HG02840 (cell line): ENCODE results near the gene FGR.

Experiments
- ATAC-seq: cut with Tn5 transposase; IDR thresholded peaks from one replicate; pipeline ENCODE4 v1.9.1; 2021; ENCODE audit warnings: mild to moderate bottlenecking, moderate library complexity, moderate number of reproducible peaks; ENCODE audit not compliant: unreplicated experiment, low FRiP score

Gene FGR

DNA sequence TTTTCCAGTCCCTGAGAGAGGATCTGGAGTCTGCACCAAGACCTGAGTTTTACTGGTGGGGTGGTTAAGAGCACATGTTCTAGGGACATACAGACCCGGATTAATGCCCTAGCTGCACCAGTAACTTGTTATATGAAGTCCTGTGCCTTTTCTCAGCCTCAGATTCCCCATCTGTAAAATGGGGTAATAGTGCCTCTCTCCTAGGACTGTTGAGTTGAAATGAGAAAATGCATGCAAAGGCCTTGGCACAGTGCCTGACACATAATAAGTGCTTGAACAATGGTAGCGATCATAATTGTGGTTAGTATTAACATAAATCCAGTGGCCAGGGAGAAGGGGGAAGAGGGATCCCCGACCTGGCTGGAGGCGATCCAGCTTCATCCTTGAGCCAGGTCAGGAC is 43.4 kb downstream of the FGR start:
- ATAC-seq = no peak

DNA sequence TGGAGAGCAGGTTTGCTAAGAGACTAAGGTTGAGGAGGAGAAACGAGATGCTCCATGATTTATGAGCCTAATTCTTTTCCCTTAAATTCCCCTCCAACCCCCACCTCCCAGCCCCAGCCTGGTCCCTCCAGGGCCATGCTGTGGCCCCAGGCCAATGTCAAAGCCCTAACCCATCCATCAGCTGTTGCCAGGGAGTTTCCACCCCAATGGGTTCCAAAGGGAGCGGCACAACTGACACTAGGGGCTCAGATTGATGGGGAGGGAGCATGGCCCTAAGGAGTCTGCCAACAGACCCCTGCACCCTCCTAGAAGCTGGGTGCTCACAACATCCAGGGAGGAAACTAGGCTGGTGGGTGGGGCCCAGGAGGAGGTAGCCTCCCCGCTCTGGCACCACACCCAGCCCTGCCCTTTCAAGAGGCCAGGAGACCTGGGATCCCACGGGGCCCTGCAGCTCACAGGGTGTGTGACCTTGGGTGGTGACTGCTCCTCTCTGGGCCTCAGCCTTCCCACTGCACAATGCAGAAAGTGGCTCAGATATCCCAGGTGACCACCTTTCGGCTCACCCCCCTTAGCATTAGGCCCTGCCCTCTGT is 44.0 kb downstream of the FGR start:
- ATAC-seq = no peak

DNA sequence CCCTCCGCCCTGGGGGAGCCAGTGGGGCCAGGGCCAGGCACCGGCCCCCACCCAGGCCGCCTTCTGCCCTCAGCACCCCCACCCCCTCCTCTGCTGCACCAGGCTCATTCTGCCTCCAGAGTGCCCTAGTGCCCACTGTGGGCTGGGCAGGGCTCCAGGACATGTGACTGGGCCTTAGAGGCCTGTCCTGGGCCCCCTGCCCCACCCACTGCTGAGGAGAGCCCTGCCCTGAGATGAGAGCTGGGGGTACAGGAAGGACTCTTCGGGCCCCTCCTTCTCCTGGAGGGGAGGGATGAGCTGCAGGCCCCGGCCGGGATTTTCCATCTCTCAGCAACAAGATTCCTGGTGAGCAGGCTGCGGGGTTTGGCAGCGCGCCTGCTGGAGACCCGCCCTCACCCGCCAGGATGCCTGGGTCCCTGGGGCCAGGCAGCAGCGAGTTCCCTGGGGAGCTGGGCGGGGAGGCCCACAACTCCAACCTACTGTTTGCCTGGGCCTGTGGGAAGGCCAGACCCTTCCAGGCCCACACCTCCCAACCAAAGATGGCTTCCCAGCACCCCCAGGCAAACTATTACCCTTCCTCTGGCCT is 45.1 kb downstream of the FGR start:
- no peak for ATAC-seq

DNA sequence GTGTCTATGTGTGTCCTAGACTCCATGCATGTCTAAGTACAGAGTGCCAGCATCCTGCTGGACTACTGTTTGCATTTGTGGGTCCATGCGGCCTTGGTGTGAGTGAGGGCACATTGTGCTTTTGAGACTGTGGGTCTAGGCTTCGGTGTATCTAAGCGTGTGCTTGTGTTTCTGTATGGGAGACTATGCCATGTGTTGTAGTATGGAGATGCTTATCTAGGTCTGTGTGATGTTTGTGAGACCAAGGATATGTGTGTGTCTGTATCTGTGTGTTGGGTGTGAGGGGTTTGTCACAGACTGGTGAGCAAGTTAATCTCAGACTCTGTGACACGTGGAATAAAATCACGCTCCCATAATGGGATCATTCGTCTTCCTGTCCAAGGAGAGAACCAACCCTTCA is 45.5 kb downstream of the FGR start:
- ATAC-seq = no peak

DNA sequence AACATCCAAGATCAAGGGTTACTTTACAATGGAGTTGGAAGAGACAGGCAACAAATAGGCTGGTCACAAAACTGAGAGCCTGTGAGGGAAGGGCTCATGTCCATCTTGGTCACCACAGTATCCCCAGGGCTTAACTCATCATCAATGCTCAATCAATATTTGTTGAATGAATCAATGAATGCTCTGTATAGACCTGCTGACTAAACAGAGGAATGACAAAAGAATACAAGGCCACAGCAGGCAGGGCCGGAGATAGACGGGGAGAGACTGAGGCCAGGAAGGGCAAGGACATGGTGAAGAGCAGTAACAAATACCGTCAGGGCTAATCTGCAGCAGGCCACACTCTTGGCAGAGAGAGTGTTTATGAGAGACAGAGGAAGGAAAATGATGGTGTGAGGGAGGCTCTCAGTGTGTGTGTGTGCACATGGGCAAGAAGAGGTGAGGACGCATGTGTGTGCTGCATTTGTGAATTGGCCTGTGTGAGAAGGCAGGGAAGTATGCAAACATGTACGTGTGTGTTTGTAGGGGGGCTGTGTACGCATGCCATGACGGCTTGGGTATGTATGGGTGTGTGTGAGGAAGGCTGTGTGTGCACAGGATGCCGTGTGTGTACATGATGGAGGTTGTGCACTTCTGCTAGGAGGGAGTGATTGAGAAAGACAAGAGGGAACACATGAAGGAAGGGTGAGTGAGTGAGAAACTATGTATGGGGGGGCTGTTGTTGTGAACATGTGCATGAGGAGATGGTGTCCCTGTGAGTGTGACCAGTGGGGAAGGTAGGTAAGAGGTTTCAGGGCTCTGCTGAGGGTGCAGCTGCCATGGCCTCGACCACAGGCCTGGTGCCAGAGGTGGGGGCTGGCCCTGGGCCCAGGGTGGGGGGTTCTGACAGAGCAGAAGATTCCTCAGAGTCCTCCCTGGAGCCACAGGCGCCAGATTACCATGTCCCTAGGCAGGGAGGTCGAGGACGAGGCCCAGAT is 46.4 kb downstream of the FGR start:
- no peak for ATAC-seq

DNA sequence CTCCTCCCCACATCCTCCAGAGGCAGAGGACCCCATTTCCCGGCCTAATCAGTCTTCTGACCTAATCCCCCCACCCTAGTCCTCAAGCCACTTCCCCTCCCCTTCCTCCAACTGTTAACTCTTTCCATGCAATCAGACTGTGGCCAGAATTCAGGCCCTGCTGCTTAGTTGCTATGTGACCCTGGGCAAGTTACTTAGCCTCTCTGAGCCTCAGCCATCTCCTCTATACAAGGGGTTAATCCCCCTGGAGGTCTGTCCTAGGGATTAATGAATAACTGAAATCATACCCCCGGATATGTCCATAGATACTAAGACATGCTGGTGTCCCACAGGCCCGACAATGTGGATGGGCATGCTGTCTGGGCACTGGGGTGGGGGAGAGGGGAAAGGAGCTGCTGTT is 49.3 kb downstream of the FGR start:
- no peak for ATAC-seq

DNA sequence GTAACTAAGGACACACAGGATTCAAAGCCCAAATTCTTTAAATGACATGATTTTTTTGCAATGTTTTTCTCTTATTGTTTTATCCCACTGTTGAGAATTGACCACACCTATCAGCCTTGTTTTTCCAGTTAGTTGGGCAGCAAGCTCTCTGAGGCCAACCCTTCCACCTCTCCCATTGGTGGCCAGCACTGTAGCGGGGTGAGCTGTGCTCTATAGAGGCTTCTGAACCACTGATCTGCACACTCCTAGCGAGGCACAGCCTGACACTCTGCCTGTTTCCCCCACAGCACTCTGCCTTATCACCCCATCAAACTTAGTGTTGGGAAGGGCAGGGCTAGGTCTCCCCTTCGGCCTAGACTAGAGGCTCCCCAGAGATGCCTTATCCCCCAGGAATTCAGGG is 50.5 kb downstream of the FGR start:
- ATAC-seq = no peak

DNA sequence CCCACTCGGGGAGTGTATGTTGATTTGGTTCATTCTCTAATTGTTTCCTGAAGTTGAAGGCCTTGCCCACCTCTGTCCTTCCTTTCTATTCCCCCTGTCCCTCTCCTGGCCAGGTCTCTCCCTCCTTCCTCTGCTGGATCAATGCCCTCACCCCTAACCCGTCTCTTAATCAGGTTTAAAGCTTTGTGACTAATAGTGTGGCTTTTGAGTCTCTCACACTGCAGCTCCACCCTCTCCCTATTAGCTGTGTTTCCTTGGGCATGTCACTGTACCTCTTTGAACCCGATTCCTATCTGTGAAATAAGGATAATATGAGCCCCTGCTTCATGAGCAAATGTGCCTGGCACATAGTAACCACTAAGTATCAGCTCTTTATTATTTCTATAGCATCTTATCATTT is 51.5 kb downstream of the FGR start:
- ATAC-seq = no peak

DNA sequence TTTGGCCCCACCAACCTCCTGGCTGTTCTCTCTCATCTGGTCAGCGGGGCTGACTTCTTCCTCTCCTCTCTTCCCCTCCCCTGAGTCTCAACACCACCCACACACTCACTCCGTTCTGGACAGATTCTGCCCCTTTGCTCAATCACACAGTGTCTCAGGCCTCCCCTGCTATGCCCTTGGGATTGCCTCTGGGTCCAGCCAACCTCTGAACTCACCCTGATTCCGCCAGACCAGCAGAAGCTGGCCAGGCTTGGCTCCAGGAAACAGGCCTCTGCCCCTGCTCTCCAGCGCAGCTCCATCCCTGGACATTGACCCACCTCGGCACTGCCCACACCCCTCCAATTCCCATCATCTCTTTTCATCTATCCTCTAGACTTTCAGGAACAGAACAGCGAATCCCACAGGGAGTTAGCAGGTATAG is 53.2 kb downstream of the FGR start:
- ATAC-seq = no peak

DNA sequence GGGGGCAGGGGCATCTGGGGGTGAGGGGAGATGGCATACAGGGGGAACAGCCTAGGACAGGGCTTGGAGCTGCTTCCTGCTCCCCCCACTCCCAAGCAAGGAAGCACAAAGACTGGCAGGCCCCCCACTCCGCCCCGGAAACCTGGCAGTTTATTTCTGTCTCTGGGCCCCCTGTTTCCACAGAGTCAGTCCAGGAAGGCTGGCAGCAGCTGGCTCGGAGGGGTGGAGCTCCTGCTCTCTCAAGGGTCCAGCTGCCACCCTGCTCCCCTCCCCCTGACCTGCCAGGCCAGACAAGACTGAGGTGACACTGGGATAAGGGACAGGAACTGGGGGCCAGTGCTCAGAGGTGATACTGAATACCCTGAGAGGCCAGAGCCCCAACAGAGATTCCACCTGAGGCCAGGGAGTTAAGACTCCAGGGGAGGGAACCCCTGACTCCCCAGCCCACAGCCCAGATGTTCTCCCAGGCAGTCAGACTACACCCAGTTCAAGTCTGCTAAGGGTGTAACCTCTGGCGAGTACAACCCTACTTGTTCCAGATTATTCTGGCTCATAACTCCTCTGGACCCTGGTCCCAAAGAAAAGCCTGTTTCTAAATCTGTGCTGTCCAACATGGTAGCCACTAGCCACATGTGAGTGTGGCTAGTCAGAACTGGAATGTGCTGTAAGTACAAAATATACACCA is 57.3 kb downstream of the FGR start:
- no peak for ATAC-seq

DNA sequence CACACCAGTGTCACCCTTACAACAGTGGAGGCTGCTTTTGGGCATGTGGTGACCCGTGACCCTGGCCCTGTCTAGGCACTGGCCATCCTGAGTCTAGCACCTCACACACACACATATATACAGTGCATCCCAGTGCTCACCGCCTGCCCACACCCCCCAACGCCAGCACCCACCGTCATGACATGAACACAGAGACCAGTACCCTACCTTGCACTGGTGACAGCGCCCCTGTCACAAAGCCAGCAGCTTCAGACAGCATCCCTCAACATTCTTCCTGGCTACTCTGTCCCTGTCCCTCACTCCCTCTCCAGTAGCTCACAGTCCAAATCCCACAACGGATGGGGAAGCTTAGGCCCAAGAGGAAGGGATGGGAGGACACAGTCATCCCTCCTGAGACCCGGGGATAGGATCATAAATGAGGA is 58.2 kb downstream of the FGR start:
- ATAC-seq = no peak

DNA sequence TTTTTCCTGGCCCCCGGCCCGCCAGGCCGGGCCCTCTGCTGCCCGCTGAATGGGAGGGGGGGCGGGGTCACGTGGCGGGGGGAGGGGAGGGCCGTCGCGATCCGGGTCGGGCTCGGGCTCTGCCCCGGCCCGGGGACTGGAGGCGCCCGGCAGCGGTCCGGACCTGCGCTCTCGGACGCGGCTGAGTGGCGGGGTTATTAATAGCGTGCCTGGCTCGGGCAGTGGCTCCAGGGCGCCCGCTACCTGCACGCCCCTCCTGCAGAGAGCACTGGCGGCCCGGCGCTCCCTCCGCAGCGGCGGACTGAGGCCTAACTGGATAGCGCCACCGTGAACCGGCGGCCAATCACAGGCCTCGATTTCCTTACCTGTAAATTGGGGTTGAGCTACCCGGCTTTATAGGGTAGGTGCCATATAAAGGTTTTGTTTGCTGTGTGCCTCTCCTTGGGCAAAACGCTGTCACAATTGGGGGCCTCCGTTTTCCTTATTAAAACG is 59.1 kb downstream of the FGR start:
- ATAC-seq = no peak

DNA sequence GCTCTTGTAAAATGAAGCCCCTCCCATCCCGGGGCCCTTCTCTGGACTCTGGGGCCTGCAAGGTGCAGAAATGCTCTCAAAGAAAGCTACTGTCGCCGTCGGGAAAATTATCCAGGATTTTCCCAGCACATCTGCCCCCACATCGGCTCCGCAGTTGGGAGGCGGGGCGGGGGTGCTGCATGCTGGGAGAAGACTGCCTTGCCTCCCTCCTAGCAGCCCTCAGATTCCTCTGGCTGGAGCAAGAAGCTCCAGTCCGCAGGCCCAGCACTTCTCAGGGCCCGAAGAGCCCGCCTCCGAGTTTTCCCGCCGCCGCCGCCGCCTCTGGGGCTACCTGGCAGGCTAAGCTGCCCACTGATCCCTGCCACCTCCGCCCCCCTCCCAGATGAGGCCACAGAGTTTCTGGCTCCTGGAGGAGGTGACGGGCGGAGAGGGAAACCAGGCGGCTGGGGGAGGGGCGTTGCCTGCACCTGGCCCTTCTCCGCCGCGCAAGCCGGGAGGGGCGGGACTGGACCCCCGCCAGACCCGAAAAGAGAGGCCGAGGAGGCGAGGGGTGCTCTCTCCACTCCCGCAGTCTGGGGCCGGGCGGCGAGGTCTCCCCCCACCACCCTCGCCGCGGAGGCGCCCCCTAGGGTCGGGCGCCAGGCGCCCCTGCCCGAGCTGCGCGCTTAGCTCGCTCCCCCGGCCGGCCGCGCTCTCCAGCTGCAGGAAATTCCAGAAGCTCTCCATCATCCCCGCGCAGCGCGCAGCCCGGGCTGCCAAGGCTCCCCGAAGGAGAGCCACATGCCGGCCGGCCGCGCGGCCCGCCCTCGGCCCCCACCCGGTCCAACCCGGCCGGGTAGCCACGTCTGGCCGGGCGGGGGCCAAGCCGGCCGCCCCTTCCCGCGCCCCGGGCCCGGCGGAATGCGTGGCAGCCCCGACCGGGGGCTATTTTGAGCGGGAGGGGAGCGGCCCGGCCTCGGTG is 59.8 kb downstream of the FGR start:
- ATAC-seq = no peak

DNA sequence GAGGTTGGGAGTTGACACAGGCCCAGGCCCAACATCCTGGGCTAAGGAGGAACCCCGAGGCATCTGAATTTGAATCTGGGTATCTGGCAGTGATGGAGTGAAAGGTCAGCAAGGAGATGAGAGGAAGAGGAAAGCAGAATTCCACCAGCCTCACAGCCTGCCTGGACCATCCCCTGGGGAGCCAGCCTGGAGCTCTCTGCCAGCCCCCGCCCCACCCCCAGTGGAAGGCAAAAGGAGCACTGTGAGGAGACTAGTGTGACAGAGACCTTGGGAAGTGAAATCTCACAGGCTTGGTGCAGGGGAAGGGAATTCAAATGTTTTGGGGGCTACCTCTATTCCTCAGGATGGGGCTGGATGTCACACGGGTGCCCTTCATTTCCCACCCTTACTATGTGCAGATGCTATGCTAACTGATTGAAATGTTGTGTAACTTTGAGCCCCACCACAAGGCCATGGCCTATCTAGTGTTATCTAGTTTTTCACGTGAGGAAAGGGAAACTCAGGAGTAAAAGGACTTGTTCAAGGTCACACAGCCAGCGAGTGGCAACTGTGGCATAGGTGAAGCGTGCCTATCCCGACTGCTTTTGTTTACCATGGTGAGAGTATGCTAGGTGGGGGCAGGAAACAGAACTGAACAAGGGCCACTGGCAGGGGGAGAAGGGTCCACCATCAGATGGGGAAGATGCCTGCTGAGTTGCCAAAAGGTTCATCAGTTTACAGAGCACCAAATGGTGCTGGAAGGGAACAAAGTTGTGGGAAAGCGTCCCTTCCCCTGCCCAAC is 60.8 kb downstream of the FGR start:
- ATAC-seq = no peak

DNA sequence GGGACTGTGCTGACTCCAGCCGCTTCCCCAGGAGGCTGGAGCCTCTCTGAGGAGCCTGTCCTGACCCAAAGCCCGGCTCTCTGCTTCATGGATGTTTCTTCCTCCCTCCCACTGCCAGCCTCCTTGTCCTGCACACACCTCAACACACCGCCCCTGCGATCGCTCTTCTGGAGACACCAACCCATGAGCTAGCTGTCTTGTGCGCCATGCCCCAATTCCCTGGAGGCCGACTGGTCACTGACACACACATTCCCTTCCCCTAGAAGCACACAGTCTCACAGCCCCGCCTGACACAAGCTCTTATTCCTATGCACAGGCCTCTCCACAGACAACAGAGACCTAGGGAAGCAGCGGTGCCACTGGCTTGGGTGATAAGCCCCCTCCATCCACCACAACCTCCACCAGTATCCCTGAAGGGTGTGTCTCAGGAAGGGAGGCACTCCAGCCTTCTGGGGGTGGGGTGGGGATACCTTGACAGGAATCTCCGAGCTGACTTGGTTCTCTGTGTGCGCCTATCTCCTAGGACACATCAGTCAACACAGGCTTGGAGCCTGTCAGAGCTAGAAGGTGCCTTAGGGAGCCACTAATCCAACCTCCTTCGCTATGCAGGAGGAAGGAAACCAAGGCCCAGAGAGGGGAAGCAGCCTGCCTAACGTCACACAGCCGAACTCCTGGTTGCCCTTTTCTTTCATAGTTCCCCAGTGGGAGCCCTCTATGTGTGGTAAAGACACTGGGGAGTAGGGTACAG is 62.1 kb downstream of the FGR start:
- no peak for ATAC-seq

DNA sequence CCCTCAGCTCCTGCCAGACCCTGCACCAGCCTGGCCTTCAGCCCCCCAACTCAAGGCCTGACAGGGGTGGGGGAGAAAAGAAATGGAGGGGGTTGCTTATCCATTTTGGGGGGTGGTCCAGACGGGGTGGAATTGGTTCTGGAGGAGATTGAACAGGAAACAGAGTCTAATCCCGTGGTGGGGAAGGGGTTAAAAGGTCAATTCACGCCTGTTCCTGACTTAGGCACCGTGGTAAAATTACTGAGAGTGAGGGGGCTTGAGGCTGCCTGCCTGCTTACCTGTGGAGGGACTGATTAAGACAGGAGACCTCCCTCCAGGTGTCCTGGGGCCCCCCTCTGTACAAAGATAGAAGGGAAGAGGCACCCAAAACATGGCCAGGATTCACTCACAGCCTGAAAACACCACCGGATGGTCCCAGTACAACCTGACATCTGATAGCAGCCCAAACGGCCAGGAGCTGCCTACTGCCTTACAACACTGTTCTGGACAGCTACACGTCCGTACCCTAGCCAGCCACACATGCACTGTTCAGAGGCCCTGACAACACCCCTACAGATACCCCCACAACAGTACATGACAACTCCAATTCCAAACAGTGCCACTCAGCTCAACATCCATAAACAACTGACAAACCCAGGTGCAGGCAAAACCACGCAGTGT is 62.8 kb downstream of the FGR start:
- no peak for ATAC-seq

DNA sequence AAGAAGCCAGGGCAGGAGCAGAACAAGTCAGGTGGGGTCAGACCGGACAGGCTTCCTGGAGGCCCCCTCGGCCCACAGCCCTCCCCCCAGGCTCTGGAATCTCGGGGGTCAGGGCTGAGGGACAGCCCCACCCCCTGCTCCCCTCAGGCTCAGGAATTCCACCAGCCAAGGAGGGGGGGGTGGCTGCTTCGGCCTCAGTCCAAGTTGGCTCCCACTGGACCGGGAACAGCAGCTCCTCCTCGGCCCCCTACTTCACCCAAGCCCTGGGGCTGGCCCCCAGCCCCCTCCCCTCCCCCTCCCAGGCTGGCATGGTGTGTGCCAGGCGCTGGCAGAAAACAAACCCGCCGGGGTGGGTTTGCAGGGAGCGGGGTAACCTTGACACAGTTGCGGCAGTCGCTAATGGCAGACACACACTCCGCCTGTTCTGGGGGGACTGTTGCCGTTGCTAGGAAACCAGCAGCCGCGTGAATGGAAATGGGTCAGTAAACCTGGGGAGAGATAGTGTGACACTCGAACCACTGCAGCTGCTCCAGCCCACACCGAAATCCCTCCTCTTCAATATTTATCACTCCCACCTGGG is 63.5 kb downstream of the FGR start:
- ATAC-seq = no peak
